Measurements from ENCODE around the gene NEURL3.
A peak's percentile ranks its signal among the peaks of the same experiment; 100 is the strongest.
"Not testable (repeated sequence)": the region's sequence is repeated elsewhere in the genome, so short reads cannot be mapped to it uniquely, and the experiment has no call there.

Gene NEURL3

GRCh38 chr2:96505231-96505889, at the start of gene NEURL3:
NEURL3 (minus strand) TSS chr2:96505357; CDS start chr2:96505286, 71 bp downstream.
- DNase-seq (ENCODE audit: low read depth), result no peak

- DNase-seq (ENCODE audit: low read depth), result peak; percentile 64
These were observed 49.4 kb upstream of the NEURL3 start for GRCh38 chr2:96554293-96555145.

DNA sequence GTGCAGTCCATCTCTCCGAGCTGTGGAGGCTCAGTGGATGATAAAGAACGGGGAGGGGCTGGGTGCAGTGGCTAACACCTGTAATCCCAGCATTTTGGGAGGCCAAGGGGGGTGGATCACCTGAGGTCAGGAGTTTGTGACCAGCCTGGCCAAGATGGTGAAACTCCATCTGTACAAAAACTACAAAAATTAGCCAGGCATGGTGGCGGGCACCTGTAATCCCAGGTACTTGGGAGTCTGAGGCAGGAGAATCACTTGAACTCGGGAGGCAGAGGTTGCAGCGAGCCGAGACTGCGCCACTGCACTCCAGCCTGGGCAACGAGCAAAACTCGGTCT, 48.8 kb upstream of the NEURL3 start:
- not testable (repeated sequence) for DNase-seq (ENCODE audit: low read depth)

- no peak for DNase-seq (ENCODE audit: low read depth)
These were observed 48.2 kb upstream of the NEURL3 start for GRCh38 chr2:96553176-96553956.

DNA sequence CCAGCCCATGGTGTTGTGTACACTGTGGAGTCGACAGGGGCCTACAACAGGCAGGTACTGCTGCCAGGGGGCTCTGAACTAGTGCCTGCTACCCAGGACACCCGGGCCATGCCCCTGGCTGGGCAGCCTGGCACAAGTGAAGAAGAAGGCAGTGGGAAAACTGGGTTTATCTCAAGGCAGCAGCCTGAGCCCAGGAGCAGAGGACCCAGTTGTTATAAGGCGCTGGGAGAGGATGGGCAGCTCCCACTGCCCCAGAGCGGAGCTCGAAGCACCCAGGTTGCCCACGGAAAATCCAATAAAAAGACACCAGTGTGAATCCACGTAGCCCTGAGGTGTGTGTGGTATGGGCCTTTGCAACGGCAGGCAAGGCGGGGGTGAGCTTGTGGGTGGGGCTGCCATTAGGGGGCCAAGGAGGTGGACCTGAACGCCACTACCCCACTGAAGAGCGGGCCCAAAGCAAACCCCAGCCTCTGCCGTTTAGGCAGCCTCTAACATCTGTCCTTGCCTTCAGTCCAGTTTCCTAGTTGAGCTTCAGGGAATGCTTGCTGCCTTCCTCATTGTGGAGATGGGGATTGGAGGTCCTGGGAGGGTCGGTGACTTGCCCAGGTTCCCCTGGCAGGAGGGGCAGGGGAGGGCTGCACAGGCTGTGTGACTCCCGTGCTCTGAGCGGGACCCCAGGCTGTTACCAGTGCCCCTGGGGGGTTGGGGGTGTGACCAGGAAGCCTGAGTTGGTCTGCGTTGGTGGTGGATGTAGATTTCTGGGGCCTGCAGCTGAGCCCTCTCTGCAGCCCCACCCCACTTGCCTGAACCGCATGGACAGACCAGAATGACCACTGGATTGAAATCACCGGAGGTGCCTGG, 47.4 kb upstream of the NEURL3 start:
- no peak for DNase-seq (ENCODE audit: low read depth)

- no peak for DNase-seq (ENCODE audit: low read depth)
These were observed 46.6 kb upstream of the NEURL3 start for GRCh38 chr2:96551605-96552314.

DNA sequence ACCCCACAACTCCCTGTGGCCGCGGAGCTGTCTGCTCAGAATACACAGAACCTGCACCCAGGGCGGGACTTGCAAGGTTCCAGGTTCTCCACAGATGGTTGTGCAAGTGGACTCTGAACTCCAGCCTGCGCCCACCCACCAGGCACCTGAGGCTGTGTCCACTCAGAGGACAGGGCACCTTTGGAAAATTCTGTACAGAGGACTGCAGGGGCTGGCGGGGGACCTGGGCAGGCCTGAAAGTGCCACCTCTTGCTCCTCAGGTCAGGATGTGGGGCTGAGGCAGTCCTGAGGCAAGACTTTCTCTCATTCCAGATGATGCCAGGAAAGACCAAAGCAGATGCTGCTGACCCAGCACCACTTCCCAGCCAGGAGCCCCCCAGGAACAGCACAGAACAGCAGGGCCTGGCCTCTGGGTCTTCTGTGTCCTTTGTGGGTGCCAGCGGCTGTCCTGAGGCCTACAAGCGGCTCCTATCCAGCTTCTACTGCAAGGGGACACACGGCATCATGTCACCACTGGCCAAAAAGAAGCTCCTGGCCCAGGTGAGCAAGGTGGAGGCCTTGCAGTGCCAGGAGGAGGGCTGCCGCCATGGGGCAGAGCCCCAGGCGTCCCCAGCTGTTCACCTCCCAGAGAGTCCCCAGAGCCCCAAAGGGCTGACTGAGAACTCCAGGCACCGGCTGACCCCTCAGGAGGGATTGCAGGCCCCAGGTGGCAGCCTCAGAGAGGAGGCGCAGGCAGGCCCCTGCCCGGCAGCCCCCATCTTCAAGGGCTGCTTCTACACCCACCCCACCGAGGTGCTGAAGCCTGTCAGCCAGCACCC, 45.8 kb upstream of the NEURL3 start:
- no peak for DNase-seq (ENCODE audit: low read depth)

GRCh38 chr2:96549967-96550786, 45.0 kb upstream of the NEURL3 start:
- DNase-seq (ENCODE audit: low read depth), result no peak

GRCh38 chr2:96549466-96549785, 44.3 kb upstream of the NEURL3 start:
- DNase-seq (ENCODE audit: low read depth), result no peak

DNA sequence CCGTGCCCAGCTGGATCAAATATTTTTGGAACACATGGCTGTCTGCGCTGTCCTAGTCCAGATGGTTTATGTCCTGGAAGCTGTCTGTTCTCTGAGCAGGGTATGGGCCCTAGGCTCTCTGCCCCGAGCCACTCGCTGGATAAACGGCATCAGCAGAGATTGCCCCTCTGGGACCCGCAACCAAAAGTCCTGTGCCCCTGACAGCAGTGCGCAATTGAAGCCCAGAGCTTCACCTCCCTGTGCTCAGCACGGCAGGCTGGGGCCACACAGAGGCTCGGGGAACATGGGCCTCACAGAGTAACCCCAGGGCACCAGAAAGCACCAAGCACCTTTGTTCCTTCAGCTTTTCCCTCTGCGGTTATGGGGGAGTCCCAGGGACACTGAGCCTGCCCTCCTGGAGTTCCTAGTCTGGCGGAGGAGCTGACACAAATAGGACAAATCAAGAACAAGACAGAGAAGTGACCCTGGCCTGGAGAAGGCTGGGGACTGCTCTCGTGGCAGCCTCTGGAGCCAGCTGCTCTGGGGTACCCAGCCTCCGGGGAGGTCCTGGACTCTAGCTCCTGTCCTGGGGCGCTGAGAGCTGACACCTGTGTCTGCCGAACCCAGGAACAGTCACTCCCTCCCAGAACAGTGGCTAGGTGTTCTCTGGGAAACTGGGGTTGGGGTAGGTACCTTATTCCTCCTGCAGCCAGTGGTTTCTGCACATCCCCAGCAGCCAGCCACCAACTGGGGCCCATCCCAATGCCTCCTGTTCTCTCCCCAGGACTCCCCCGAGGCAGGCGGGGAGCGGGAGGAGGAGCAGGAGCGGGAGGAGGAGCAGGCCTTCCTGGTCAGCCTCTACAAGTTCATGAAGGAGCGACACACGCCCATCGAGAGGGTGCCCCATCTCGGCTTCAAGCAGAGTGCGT, 43.7 kb upstream of the NEURL3 start:
- no peak for DNase-seq (ENCODE audit: low read depth)

DNA sequence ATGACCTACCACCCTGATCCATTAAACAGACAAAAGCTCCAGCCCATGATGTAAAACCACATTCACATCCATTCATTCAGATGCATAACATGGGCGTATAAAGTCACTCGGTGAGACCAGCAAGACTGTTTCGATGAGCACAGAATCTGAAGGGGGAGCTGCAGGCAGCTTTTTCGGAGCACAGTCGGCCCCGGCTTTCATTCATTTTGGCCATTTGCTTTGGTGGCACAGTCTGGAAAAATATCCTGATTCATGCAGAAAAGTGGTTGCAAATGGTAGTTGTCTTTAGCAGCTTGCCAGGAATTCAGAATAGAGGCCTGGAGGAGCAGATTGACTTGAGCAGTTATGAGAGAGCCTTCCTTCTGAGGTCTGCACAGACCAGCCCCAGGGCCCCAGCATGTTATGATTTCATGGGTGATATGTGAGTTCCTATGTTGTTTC, 42.6 kb upstream of the NEURL3 start:
- DNase-seq (ENCODE audit: low read depth), result peak; percentile 38

- DNase-seq (ENCODE audit: low read depth), result no peak
These were observed 42.1 kb upstream of the NEURL3 start for GRCh38 chr2:96547203-96547641.

GRCh38 chr2:96546797-96547196, 41.6 kb upstream of the NEURL3 start:
- DNase-seq (ENCODE audit: low read depth), result no peak

DNA sequence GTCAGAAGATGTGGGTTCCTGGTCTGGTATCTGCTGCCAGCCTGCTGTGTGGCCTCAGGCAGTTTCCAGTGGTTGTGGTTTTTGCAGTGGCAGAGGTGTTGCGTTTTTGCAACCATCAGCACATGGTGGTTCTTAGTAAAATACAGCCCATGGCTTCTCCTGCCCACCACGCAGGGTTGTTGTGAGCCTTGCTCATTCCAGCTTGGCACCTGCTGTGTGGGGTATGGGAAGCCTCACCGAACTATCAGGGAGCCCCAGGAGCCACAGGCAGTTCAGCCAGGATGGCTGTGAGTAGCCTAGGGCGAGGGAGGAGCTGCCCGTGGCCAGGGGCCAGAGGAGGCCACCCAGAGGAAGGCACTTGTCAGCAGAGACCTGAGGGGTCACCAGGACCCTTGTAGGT, 41.2 kb upstream of the NEURL3 start:
- DNase-seq (ENCODE audit: low read depth), result no peak

- DNase-seq (ENCODE audit: low read depth), result no peak
These were observed 37.3 kb upstream of the NEURL3 start for GRCh38 chr2:96542357-96542977.

DNA sequence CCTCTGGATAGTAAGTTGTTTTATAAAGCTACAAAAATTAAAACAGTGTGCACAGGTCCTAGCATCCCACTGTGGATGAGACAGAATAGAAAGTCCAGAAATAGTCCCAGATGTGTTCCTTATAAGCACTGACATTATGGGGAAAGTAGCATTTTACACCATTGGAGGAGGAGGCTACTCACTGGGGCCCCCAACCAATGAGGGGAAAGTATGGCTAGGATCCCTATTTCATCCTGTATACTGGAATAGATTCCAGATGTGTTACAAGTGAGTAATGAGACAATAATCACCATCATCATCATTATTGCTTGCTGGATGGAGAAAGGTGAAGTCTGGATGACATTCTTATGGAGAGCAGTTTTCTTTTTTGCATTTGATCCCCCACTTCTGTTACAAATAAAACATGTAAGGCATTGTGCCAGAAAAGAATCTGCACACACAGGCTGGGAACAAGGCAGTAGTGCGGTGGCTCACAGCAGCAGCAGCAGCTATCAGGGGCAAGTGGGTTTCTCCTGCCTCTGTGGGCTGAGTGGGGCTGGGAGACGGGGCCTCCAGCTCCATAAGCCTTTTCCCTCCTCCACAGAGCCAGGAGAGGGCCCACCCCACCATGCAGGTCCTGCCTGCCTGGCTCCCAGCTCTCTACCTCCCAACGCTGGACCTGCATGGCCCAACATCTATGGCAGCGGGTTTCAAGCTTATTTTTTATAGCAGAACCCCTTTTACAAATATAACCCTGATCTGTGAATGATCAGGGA, 36.4 kb upstream of the NEURL3 start:
- DNase-seq (ENCODE audit: low read depth), result peak; percentile 87

- peak; percentile 61 for DNase-seq (ENCODE audit: low read depth)
These were observed 35.0 kb upstream of the NEURL3 start for GRCh38 chr2:96540136-96540535.
